ENCODE results near the gene RABAC1.

DNA sequence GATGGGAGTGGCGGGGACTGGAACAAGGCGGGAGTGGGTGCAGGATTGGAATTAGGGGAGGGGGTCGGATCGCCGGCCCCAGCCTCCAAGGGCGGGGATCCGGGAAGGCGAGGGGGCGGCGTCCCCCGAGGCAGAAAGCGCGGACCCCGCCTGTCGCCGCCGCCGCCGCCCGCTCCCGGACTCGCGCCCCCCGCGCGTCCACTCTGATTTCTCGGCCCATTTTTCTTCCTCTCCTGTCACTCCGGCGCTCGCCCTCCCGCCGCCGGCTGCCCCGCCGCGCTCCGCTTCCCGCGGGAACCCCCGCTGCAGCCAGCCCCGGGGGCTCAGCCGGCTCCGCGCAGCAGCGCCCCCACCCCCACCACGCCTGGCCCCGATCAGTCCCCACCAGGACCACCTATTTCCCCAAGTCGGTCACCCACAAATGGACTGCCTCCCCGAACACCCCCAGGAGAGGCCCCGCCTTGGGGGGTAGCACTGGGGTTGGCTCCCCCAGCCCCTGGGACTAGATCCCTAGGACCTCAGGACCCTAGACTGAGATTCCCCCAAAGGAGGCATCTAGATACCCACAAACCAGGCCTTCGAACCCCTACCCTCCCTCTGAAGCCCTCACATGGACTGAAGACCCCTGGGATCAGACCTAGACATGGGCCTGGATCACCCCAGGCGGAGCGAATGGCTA is 18.3 kb downstream of the RABAC1 start:
- TF ChIP-seq CTCF (conservative IDR thresholded peaks at IDR 0.05; ENCODE audit: low read length) (peak; percentile 36; the same call in 1 of the 2 replicates), EZH2phosphoT487 (IDR thresholded peaks at IDR 0.05; ENCODE audit: borderline replicate concordance, low read depth, low read length) (no peak)

Measured in OCI-LY7 (cell line).